Choroid plexus epithelial cell (primary cell): ENCODE measurements around the gene SNURF.
"Not testable (repeated sequence)": the region's sequence is repeated elsewhere in the genome, so short reads cannot be mapped to it uniquely, and the experiment has no call there.

Source experiments
- DNase-seq: peaks from one replicate; pipeline ENCODE4 v3.0.0-alpha.2; 2010; ENCODE audit warnings: low read depth
- H3K4me3 ChIP-seq: 2 replicates; pipeline ENCODE4 v1.5.1; 2011; ENCODE audit warnings: low read depth, mild to moderate bottlenecking, control low read depth, low read length, moderate library complexity
- CTCF ChIP-seq: conservative IDR thresholded peaks from 2 replicates; pipeline ENCODE4 v1.5.1; 2011; ENCODE audit warnings: low read depth, mild to moderate bottlenecking, control low read depth, inconsistent platforms, low read length, moderate library complexity

SNURF gene

GRCh38 chr15:24971772-24972171 is 17.0 kb downstream of the SNURF start:
- no peak for DNase-seq
- H3K4me3 ChIP-seq: no peak overlapping the region
- no peak for TF ChIP-seq CTCF

DNA sequence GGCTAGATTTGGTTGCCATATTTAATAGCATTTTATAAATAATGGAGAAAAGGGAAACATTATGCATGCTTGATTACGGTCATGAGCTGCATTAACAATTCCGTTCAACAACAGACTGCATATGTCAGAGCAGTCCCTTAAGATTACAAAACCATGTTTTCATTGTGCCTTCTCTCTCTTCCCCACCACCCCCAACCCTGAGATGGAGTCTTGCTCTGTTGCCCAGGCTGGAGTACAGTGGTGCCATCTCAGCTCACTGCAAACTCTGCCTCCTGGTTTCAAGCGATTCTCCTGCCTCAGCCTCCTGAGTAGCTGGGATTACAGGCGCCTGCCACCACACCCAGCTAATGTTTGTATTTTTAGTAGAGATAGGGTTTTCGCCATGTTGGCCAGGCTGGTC is 17.9 kb downstream of the SNURF start:
- not testable (repeated sequence) for H3K4me3 ChIP-seq, DNase-seq

DNA sequence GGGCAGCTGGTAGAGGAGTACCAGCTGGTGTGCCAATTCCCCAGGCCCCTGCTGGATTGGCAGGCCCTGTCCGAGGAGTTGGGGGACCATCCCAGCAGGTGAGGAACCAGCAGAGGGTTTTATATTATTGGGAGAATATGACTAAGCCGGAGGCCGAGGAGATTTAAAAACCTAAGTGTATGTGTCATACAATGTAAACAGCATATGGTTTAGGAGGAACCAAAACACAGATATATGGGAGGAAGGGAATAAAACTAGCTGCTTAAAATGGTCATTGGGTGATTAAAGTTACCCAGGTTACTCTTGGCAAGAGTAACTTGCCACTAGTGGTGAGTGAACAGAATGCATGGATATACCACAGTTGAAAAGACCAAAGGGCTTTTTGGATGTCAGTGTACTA is 22.1 kb downstream of the SNURF start:
- TF ChIP-seq CTCF: no peak
- no peak overlapping the region for H3K4me3 ChIP-seq
- DNase-seq: no peak

- no peak for DNase-seq
- no peak for TF ChIP-seq CTCF
- H3K4me3 ChIP-seq: no peak overlapping the region
Observed at GRCh38 chr15:24977686-24978085, 22.9 kb downstream of the SNURF start.

DNA sequence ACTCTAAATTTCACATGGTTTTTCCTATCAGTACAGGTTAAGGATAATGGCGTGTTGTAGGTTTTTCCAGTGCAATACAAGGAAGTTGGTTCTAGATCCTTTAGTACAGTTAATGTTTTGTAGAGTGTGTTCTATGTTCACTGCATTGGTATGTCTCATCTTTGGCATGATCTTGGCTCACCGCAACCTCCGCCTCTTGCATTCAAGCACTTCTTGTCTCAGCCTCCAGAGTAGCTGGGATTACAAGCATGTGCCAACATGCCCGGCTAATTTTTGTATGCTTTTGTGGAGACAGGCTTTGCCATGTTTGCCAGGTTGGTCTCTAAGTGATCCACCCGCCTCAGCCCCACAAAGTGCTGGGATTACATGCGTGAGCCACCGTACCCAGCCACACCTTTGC is 30.4 kb downstream of the SNURF start:
- H3K4me3 ChIP-seq: no peak overlapping the region
- DNase-seq: no peak
- no peak for TF ChIP-seq CTCF

- no peak overlapping the region for H3K4me3 ChIP-seq
- DNase-seq: no peak
- TF ChIP-seq CTCF: no peak
Observed at GRCh38 chr15:24986653-24987052, 31.9 kb downstream of the SNURF start.
